HEK293T (cell line): ENCODE measurements around the gene PTPRD.

Source experiments
- CTCF ChIA-PET: fragments of 350-600 bp; formaldehyde crosslinking; extraction: SDS; loops from one replicate; lab custom pipeline; 2021; ENCODE audit warnings: antibody characterized with exemption, inconsistent platforms; lab: Yijun Ruan, JAX
- POLR2A ChIA-PET: fragments of 350-600 bp; formaldehyde crosslinking; extraction: SDS; loops from one replicate; lab custom pipeline; 2020; ENCODE audit warnings: antibody characterized with exemption, inconsistent platforms; lab: Yijun Ruan, JAX
- DNase-seq: peaks from one replicate; pipeline ENCODE4 v3.0.0; 2012; ENCODE audit warnings: mixed read lengths; ENCODE audit errors: extremely low spot score
- ARNT ChIP-seq: fragments of 450-650 bp; IDR thresholded peaks from 2 replicates; pipeline ENCODE4 v1.6.1; 2017; ENCODE audit warnings: mild to moderate bottlenecking
- BHLHE40 ChIP-seq: fragments of 450-650 bp; IDR thresholded peaks from 2 replicates; pipeline ENCODE4 v1.6.1; 2016; ENCODE audit warnings: mild to moderate bottlenecking, moderate library complexity, borderline replicate concordance
- CTBP1 ChIP-seq: fragments of 450-650 bp; IDR thresholded peaks from 2 replicates; pipeline ENCODE4 v1.6.1; 2016; ENCODE audit warnings: borderline replicate concordance
- ELF4 ChIP-seq: fragments of 450-650 bp; IDR thresholded peaks from 2 replicates; pipeline ENCODE4 v1.6.1; 2017; ENCODE audit warnings: antibody characterized with exemption
- FOXA1 ChIP-seq: fragments of 450-650 bp; IDR thresholded peaks from 2 replicates; pipeline ENCODE4 v1.6.1; 2016; ENCODE audit warnings: mild to moderate bottlenecking
- FOXK2 ChIP-seq: fragments of 450-650 bp; IDR thresholded peaks from 2 replicates; pipeline ENCODE4 v1.6.1; 2016; ENCODE audit warnings: mild to moderate bottlenecking
- FOXM1 ChIP-seq: fragments of 450-650 bp; IDR thresholded peaks from 2 replicates; pipeline ENCODE4 v1.6.1; 2017; ENCODE audit warnings: mild to moderate bottlenecking, borderline replicate concordance
- HDGF ChIP-seq: fragments of 450-650 bp; IDR thresholded peaks from 2 replicates; pipeline ENCODE4 v1.6.1; 2017; ENCODE audit warnings: antibody characterized with exemption, borderline replicate concordance
- L3MBTL2 ChIP-seq: fragments of 450-650 bp; conservative IDR thresholded peaks from 2 replicates; pipeline ENCODE4 v1.6.1; 2016; ENCODE audit warnings: mild to moderate bottlenecking
- LEF1 ChIP-seq: fragments of 450-650 bp; IDR thresholded peaks from 2 replicates; pipeline ENCODE4 v1.6.1; 2017; ENCODE audit warnings: mild to moderate bottlenecking, borderline replicate concordance
- NFRKB ChIP-seq: fragments of 450-650 bp; IDR thresholded peaks from 2 replicates; pipeline ENCODE4 v1.6.1; 2016; ENCODE audit warnings: mild to moderate bottlenecking, moderate library complexity
- SP1 ChIP-seq: fragments of 450-650 bp; IDR thresholded peaks from 2 replicates; pipeline ENCODE4 v1.6.1; 2017
- SUZ12 ChIP-seq: fragments of 450-650 bp; IDR thresholded peaks from 2 replicates; pipeline ENCODE4 v1.6.1; 2016; ENCODE audit warnings: mild to moderate bottlenecking
- TARDBP ChIP-seq: fragments of 450-650 bp; IDR thresholded peaks from 2 replicates; pipeline ENCODE4 v1.6.1; 2016
- ZNF384 ChIP-seq: fragments of 450-650 bp; IDR thresholded peaks from 2 replicates; pipeline ENCODE4 v1.6.1; 2016
- TF ChIP-seq, protein P1 (sequence below): fragments of 450-650 bp; IDR thresholded peaks from 2 replicates; pipeline ENCODE4 v1.6.1; 2016

Gene PTPRD

DNA sequence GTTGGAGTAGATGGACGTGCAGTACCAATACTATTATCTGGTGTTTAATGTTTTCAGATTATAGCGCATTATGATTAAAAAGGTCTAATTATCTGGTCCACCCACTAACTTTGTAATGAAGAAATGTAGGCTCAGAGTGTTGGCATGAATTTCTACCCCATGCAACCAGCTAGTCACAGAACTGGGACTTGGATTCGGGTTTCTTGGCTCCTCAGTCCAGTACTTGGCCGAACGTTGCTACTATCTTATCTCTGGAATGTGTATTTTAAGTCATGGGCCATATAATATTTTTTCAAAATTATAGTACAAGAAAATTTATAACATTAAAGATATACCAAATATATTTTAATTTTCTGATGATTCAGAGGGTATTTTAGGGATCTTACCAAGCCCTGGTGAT, 2155.7 kb downstream of the PTPRD start:
- ChIA-PET POLR2A (no interaction called here), CTCF (no interaction called here)
- no peak for DNase-seq
- TF ChIP-seq SUZ12 (no peak), CTBP1 (no peak), L3MBTL2 (no peak), FOXM1 (no peak), FOXK2 (no peak), LEF1 (no peak)

DNA sequence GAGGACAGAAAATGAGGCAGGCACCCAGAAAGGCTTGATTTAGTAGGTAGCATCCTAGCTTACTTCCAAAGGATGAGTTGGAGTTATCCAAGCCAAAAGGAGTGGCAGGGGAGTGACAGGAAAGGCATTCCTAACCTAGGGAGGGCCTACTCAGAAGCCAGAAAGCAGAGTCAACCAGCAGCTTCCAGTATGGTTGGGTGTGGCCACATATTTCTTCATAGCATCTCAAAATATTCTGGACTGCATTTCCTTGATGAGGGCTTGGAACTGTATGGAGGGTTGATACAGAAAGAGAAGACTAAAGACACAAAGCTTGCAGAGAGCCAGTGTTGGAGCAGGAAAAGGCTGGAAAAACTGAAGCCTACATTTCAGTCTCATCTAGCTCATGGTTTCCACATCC, 2156.5 kb downstream of the PTPRD start:
- CTCF ChIA-PET = no interaction called here
- POLR2A ChIA-PET = no interaction called here
- no peak for DNase-seq
- TF ChIP-seq FOXM1 = no peak
- no peak for TF ChIP-seq SUZ12
- TF ChIP-seq FOXK2 = no peak
- TF ChIP-seq LEF1 = no peak
- TF ChIP-seq ZNF384 = no peak
- no peak for TF ChIP-seq ELF4
- TF ChIP-seq, protein P1, sequence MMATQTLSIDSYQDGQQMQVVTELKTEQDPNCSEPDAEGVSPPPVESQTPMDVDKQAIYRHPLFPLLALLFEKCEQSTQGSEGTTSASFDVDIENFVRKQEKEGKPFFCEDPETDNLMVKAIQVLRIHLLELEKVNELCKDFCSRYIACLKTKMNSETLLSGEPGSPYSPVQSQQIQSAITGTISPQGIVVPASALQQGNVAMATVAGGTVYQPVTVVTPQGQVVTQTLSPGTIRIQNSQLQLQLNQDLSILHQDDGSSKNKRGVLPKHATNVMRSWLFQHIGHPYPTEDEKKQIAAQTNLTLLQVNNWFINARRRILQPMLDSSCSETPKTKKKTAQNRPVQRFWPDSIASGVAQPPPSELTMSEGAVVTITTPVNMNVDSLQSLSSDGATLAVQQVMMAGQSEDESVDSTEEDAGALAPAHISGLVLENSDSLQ = no peak
- TF ChIP-seq TARDBP = no peak
- no peak for TF ChIP-seq HDGF

DNA sequence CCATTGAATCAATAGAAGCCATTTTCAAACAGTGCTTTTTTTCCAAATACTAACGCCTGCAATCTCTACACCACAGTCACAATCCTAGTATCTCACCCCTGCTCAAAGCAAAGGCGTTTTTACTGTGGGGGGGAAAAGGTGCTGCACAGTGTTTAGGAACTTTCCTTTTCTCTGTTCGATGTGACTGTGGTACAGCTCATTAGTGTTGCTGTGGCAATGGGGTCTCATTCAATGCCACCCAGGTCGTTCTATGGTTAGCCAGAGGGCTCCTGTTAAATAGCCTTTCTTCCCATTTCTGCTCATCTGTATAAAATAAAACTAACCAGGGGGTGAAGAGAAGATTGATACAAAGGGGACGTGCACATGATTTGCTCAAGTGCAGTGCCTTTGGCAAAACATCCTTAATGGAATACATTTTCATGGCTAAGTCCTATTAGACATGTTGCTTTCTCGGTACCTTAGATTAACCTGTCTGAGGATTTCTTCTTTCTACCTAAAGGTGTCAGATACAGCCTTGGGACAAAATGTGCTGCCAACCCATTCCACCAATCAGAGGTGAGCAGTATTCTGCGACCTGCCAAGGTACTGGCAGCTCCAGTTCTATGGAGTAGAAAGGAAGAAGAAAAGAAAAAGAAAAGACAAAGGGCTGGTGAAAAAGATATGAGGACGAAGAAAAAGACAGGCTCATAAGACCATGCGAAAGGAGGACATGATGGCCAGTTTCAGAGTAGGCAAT, 2161.8 kb downstream of the PTPRD start:
- ChIA-PET CTCF (no interaction called here), POLR2A (no interaction called here)
- DNase-seq = no peak
- TF ChIP-seq ZNF384 = no peak
- no peak for TF ChIP-seq SP1
- no peak for TF ChIP-seq HDGF
- no peak for TF ChIP-seq L3MBTL2
- no peak for TF ChIP-seq ELF4

DNA sequence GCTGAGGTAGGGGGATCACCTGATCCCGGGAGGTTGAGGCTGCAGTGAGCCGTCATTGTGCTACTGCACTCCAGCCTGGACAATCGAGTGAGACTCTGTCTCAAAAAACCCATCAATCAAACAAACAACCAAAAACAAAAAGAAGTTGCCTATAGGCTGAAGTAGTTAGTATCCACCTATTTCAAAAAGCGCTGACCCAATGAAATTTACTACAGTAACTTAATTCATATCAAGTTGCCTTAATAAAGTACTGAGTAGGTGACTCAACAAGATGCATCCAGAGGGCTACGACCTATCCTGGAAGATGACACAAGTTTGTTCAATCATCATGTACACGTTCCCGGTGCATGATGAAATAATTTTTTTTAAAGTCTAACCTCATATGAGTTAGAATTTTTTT, 2164.6 kb downstream of the PTPRD start:
- ChIA-PET POLR2A (no interaction called here), CTCF (no interaction called here)
- TF ChIP-seq HDGF (no peak), ZNF384 (no peak), NFRKB (no peak), L3MBTL2 (no peak)
- TF ChIP-seq, protein P1 = no peak
- DNase-seq = no peak

DNA sequence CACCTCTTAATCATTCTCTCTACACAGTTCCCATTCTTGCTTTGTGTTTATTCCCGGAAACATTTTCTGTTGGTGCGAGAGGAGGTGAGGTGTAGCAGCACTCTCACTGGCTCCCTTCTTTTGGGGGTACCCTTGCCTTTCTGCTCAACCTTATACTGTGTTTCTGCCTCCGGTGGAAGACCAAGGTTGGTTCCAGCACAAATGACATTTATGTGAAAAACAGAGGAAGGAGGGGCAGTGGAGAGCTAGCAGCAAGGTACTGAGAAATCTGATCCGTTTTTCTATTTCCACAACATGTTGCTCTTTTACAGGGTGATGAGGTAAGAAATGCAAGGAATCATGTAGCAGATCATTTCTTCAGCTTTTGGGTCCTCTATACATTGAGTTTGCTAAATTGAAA, 2165.2 kb downstream of the PTPRD start:
- no peak for DNase-seq
- ChIA-PET POLR2A (no interaction called here), CTCF (no interaction called here)
- TF ChIP-seq L3MBTL2 = no peak
- TF ChIP-seq, protein P1 = no peak

DNA sequence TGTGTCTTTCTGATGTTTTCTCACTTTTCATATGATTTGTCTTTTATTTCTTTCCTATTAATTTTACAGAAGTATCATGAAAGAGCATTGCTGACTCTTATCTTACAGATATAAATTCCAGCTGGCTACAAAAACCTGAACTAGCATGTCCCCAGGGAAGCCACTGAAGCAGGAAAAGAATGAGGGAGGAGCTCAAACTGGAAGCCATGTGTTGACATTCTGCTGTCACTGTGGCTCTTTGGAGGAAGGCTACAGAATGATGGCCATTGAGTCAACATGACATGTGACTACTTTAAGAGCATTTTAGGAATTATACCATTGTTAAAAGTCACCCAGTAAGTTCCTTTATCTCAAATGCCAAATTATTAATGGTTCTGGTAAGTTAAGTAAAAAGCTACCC, 2174.9 kb downstream of the PTPRD start:
- DNase-seq = no peak
- POLR2A ChIA-PET = no interaction called here
- TF ChIP-seq L3MBTL2 (no peak), SUZ12 (no peak), TARDBP (no peak), ZNF384 (no peak), SP1 (no peak), CTBP1 (no peak), HDGF (no peak), BHLHE40 (no peak)
- CTCF ChIA-PET = no interaction called here

DNA sequence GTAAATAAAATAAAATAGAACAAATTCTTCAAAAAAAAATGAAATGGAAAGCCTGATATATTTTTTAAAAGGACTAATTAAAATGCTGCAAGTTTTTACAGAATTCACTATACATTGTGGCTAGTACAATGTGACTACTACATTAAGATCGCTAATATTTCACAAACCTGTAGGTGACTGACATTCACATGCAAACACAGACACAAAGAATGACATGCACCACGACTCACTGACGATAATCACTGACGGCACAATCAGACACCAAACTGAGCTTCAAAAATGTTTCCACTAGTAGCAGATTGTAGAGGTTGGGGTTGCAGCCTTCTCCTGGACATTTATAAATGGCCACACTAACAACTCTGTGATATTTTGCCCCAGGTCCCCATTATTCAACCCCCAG, 2175.5 kb downstream of the PTPRD start:
- ChIA-PET CTCF (no interaction called here), POLR2A (no interaction called here)
- DNase-seq = no peak
- TF ChIP-seq BHLHE40 (no peak), HDGF (no peak), FOXM1 (no peak), ARNT (no peak), CTBP1 (no peak), SUZ12 (no peak), TARDBP (no peak), FOXK2 (no peak)

DNA sequence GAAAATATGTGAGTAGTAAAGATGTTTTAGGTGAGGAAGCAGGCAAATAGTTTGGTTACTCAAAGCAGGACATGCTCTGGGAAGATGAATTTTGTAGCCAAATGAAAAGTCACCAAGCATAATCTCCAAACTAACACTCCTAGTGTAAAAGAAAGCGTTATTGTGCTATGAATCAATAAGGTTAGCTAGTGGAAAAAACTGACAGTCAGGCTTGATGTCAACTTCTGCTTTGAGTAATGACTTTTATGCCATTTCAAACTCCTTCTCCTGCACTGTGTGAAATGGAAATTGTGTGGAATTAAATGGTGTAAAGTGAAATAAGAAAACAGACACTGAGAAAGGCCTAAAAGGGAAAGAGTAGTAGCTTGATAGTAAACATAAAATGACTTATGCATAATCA, 2176.0 kb downstream of the PTPRD start:
- DNase-seq = no peak
- CTCF ChIA-PET = no interaction called here
- POLR2A ChIA-PET = no interaction called here
- no peak for TF ChIP-seq TARDBP
- no peak for TF ChIP-seq L3MBTL2
- TF ChIP-seq ZNF384 = no peak
- TF ChIP-seq HDGF = no peak
- TF ChIP-seq FOXA1 = no peak
- no peak for TF ChIP-seq BHLHE40
- no peak for TF ChIP-seq CTBP1
- TF ChIP-seq LEF1 = no peak
- no peak for TF ChIP-seq ARNT
- TF ChIP-seq NFRKB = no peak
- TF ChIP-seq FOXK2 = no peak
- TF ChIP-seq SUZ12 = no peak
